Sigmoid colon (tissue), 7 donors: ENCODE measurements around the gene CR1L. TPM values are rescaled to one million over a fixed set of nuclear protein-coding genes. Genes with fewer than 3 reads are reported as not detected.
"Not testable (repeated sequence)": the region's sequence is repeated elsewhere in the genome, so short reads cannot be mapped to it uniquely, and the experiment has no call there.

Source experiments
- DNase-seq: peaks from one replicate; pipeline ENCODE4 v3.0.0-alpha.2; 2019
- H3K27ac ChIP-seq, 4 donors: fragments of 200-600 bp; sonication (generic); one replicate each; pipeline ENCODE4 v1.5.1; 2016 to 2019; ENCODE audit warnings: mild to moderate bottlenecking in 1 of 4
- H3K27me3 ChIP-seq, 3 donors: fragments of 200-600 bp; sonication (generic); one replicate each; pipeline ENCODE4 v1.5.1; 2019; ENCODE audit warnings: mild to moderate bottlenecking in 1 of 3
- H3K36me3 ChIP-seq, 4 donors: fragments of 200-600 bp; sonication (generic); one replicate each; pipeline ENCODE4 v1.5.1; 2016 to 2019
- H3K4me1 ChIP-seq, 4 donors: fragments of 200-600 bp; sonication (generic); one replicate each; pipeline ENCODE4 v1.5.1; 2017 to 2019
- H3K4me3 ChIP-seq, 4 donors: fragments of 200-600 bp; sonication (generic); one replicate each; pipeline ENCODE4 v1.5.1; 2017 to 2019; ENCODE audit warnings: mild to moderate bottlenecking in 2 of 4, moderate library complexity in 1 of 4
- H3K9me3 ChIP-seq, 4 donors: fragments of 200-600 bp in 3 of 4; sonication (generic) in 3 of 4; one replicate each; pipeline versions ENCODE4 v1.5.1 to v1.6.1; 2013 to 2019
- CTCF ChIP-seq, 4 experiments: fragments of 450-650 bp in 3 of 4; fragments of 200-600 bp in 1 of 4; IDR thresholded peaks; one replicate each; pipeline ENCODE4 v1.5.1; 2016 to 2019; ENCODE audit warnings: antibody characterized with exemption in 4 of 4, mild to moderate bottlenecking in 3 of 4, moderate library complexity in 2 of 4
- EP300 ChIP-seq, 4 donors: sonication (generic); formaldehyde crosslinking; IDR thresholded peaks; one replicate each; pipeline ENCODE4 v1.6.1; 2017; ENCODE audit warnings: antibody characterized with exemption in 4 of 4
- POLR2A ChIP-seq, 2 donors: fragments of 450-650 bp; IDR thresholded peaks; one replicate each; pipeline ENCODE4 v1.6.1; 2016; ENCODE audit warnings: antibody characterized with exemption in 2 of 2, mild to moderate bottlenecking in 2 of 2, moderate library complexity in 2 of 2
- POLR2AphosphoS5 ChIP-seq, 4 donors: sonication (generic); formaldehyde crosslinking; IDR thresholded peaks; one replicate each; pipeline ENCODE4 v1.6.1; 2017; ENCODE audit warnings: antibody characterized with exemption in 4 of 4
- WGBS, 2 donors: extraction: QIAGEN DNeasy Blood & Tissue Kit; methylation state at CpG; one replicate each; pipeline ENCODE4 v1.1.7; 2013; 5-methylcytosine and 5-hydroxymethylcytosine counted together
- intact Hi-C: fragments of 100-400 bp; cut with DNase I; formaldehyde crosslinking; loops from one replicate; pipeline ENCODE4 v1.15.1; 2023
- polyA plus RNA-seq, 3 donors: library from polyadenylated mRNA; stranded (reverse); fragments of 200-250 nt; gene quantifications; one replicate each; pipeline ENCODE4 v1.2.3, GENCODE V29; 2013
- small RNA-seq, 3 donors: library from RNA; depleted of rRNA; stranded (forward); fragments of <200 nt; gene quantifications; one replicate each; pipeline ENCODE3, GENCODE V24; 2016
- total RNA-seq, 4 donors: library from RNA; depleted of rRNA; stranded (reverse); fragments of >200 nt; gene quantifications; one replicate each; pipeline ENCODE4 v1.1.0, GENCODE V29; 2016
- donor health status: healthy with polysubstance abuse.
- donor health status: Bipolar disorder and iron deficiency.
- donor health status: healthy.

Gene CR1L
- total and polyA plus RNA-seq, 7 donors: 0.73 TPM; not detected in 6

- no peak for TF ChIP-seq POLR2AphosphoS5 (IDR thresholded peaks at IDR 0.05)
- TF ChIP-seq POLR2A (IDR thresholded peaks at IDR 0.05): no peak
- Histone ChIP-seq H3K36me3 (peaks cover 0 to 77% (median 30%) of the 10 kb centered on the region in 4 donors), H3K9me3 (no peaks in the 10 kb centered on the region), H3K4me1 (no peaks in the 10 kb centered on the region), H3K27me3 (no peaks in the 10 kb centered on the region), H3K4me3 (no peak overlapping the region), H3K27ac (no peak overlapping the region)
- 86 to 93% methylated on average over 9 of the region's 9 CpGs for WGBS, 2 donors
- intact Hi-C loops: no loop called here
- no peak for DNase-seq
Measured at GRCh38 chr1:207763972-207764371, 119.0 kb downstream of the CR1L start.

- Histone ChIP-seq H3K4me1 (no peaks in the 10 kb centered on the region), H3K27me3 (no peaks in the 10 kb centered on the region), H3K27ac (no peak overlapping the region), H3K9me3 (no peaks in the 10 kb centered on the region), H3K36me3 (peaks cover 0 to 67% (median 21%) of the 10 kb centered on the region in 4 donors), H3K4me3 (no peak overlapping the region)
- intact Hi-C loops: no loop called here
- no peak for TF ChIP-seq POLR2A (IDR thresholded peaks at IDR 0.05)
- no peak for TF ChIP-seq POLR2AphosphoS5 (IDR thresholded peaks at IDR 0.05)
- TF ChIP-seq EP300 (IDR thresholded peaks at IDR 0.05): no peak
- TF ChIP-seq CTCF (IDR thresholded peaks at IDR 0.05): no peak
- WGBS, 2 donors: 88 to 92% methylated on average over 1 of the region's 1 CpG
- DNase-seq: no peak
Measured at GRCh38 chr1:207766569-207766968, 121.6 kb downstream of the CR1L start.

GRCh38 chr1:207770514-207770913 lies 125.6 kb downstream of the CR1L start:
- H3K27ac ChIP-seq, H3K4me3 ChIP-seq, DNase-seq, intact Hi-C loops, H3K9me3 ChIP-seq, H3K27me3 ChIP-seq, H3K4me1 ChIP-seq: not testable (repeated sequence)
- H3K36me3 ChIP-seq: peaks cover 0 to 48% (median 6%) of the 10 kb centered on the region in 4 donors
- 92 to 96% methylated on average over 3 of the region's 4 CpGs for WGBS, 2 donors

Small RNA genes lying within 50 kb of the gene (small RNA-seq; reads per million reads assigned to genes)
- 0 reads per million in 3 donors for gene RNA5SP534

Other genes starting within 250 kb of the CR1L start
- not detected for gene CR2, start 190.8 kb upstream of the CR1L start, total RNA-seq
- gene CR2, start 190.8 kb upstream of the CR1L start, polyA plus RNA-seq: 10 to 100 TPM in 1 of 3 donors, under 1 TPM in 2; 0.23 to 50.7 (median 0.60) TPM
- gene CR1, start 149.0 kb upstream of the CR1L start, total RNA-seq: 10 to 100 TPM in 1 of 4 donors, 1 to 10 TPM in 3; 2.2 to 11.5 (median 6.4) TPM
- 1 to 10 TPM in 2 of 3 donors, under 1 TPM in 1; 0.46 to 7.9 (median 1.8) TPM for gene CR1, start 149.0 kb upstream of the CR1L start, polyA plus RNA-seq
- 100 to 1,000 TPM; 104 to 143 (median 113) TPM for gene CD46, start 106.9 kb downstream of the CR1L start, total RNA-seq
- gene CD46, start 106.9 kb downstream of the CR1L start, polyA plus RNA-seq: 10 to 100 TPM; 18.6 to 94.9 (median 34.2) TPM